Measurements from ENCODE around the gene PRMT5. TPM values are rescaled to one million over a fixed set of nuclear protein-coding genes. Genes with fewer than 3 reads are reported as not detected.

PRMT5 gene
- total RNA-seq, 1 experiment from 2014 or later, result 101 TPM

DNA sequence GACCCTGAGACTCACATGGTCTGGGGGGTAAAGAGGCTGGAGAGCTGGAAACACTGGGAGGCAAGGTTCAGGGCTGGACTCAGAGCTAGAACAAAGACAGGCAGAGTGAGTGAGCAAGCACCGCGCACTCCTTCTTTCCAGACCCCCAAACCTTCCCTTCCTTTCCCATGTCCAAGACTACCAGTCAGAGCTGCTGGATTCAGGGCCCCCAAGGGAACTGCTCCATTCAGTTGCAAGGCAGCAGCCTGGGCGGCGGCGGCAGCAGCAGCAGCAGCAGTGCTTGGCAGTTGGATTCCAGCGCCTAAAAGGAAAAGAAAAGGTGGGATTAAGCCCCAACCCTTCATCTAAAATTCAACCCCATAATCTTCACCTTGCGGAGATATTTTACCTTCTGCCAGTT is 27.4 kb downstream of the PRMT5 start:
- no peak overlapping the region for H3K27ac ChIP-seq (ENCODE audit: low read length)
- H3K27me3 ChIP-seq (ENCODE audit: low read length), result no peaks in the 10 kb centered on the region
- CTCF ChIA-PET, result no interaction called here
- H3K9me3 ChIP-seq (ENCODE audit: low read length), result no peaks in the 10 kb centered on the region
- no peaks in the 10 kb centered on the region for H3K9me2 ChIP-seq (replicated peaks; ENCODE audit: low read length)
- no peak overlapping the region for H2AFZ ChIP-seq (ENCODE audit: low read length)
- POLR2A ChIA-PET (ENCODE audit: unreplicated experiment), result no interaction called here
- DNase-seq, result no peak
- peaks cover 50% of the 10 kb centered on the region for H3K36me3 ChIP-seq (ENCODE audit: low read depth, low read length)
- intact Hi-C loops (cut with micrococcal nuclease), result no loop called here
- H3F3A ChIP-seq (ENCODE audit: low read length, unreplicated experiment), result no peaks in the 10 kb centered on the region
- no peak overlapping the region for H3K4me3 ChIP-seq (ENCODE audit: low read length)
- ATAC-seq, result no peak
- BruUV-seq (replicated peaks), result no TSS peak
- H4K20me1 ChIP-seq (ENCODE audit: low read length), result no peaks in the 10 kb centered on the region
- TF ChIP-seq EZH2 (IDR thresholded peaks at IDR 0.05; ENCODE audit: low read length, unreplicated experiment), result no peak
- no peak for TF ChIP-seq EZH2phosphoT487 (IDR thresholded peaks at IDR 0.05; ENCODE audit: borderline replicate concordance, low read length)
- TF ChIP-seq, protein P1, sequence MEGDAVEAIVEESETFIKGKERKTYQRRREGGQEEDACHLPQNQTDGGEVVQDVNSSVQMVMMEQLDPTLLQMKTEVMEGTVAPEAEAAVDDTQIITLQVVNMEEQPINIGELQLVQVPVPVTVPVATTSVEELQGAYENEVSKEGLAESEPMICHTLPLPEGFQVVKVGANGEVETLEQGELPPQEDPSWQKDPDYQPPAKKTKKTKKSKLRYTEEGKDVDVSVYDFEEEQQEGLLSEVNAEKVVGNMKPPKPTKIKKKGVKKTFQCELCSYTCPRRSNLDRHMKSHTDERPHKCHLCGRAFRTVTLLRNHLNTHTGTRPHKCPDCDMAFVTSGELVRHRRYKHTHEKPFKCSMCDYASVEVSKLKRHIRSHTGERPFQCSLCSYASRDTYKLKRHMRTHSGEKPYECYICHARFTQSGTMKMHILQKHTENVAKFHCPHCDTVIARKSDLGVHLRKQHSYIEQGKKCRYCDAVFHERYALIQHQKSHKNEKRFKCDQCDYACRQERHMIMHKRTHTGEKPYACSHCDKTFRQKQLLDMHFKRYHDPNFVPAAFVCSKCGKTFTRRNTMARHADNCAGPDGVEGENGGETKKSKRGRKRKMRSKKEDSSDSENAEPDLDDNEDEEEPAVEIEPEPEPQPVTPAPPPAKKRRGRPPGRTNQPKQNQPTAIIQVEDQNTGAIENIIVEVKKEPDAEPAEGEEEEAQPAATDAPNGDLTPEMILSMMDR (conservative IDR thresholded peaks at IDR 0.05; ENCODE audit: low read depth, low read length), result no peak
- H3K4me2 ChIP-seq (ENCODE audit: low read length), result no peak overlapping the region
- H3K4me1 ChIP-seq (ENCODE audit: insufficient read depth, low read length), result peaks cover 32% of the 10 kb centered on the region
- no peak overlapping the region for H3K9ac ChIP-seq (ENCODE audit: low read length)
- no peaks in the 10 kb centered on the region for H3K79me2 ChIP-seq (ENCODE audit: low read length)

DNA sequence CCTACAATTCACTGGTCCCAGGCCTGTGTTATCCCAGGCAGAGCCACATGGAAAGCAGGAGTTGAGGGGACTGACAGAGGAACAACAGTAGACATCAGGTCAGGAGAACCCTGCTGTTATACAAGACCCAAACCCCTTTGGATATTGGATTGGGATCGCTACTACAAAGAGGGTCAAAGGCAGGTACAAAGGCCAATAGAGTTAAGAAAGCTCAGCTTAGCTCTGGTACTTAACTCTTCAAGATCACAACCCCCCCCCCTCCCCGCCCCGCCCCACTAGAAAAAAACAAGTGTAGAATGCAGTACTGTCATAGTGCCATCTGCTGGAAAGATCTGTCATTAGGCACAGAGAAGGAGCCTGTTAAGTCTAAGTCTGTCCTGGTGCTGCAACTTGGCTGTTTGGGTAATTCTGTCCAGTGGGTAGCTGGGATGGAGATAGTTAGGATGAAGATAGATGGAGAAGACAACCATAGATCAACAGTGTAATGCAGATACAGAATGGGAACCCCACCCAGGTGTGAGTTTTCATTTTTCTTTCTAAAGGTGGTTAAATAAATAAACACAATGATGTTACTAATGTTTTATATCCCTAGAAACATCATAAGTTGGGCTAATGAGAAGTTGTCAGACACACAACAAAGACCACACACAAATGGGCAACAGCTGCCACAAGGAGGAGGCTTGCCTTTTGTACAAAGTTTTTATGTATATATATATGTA is 28.9 kb downstream of the PRMT5 start:
- H3F3A ChIP-seq (ENCODE audit: low read length, unreplicated experiment), result no peaks in the 10 kb centered on the region
- DNase-seq (peak; percentile 80), ATAC-seq (peak; percentile 70)
- no TSS peak for BruUV-seq (replicated peaks)
- no peaks in the 10 kb centered on the region for H3K9me2 ChIP-seq (replicated peaks; ENCODE audit: low read length)
- H3K79me2 ChIP-seq (ENCODE audit: low read length), result no peaks in the 10 kb centered on the region
- H3K9ac ChIP-seq (ENCODE audit: low read length), result no peak overlapping the region
- H3K36me3 ChIP-seq (ENCODE audit: low read depth, low read length), result peaks cover 37% of the 10 kb centered on the region
- TF ChIP-seq, protein P1 (conservative IDR thresholded peaks at IDR 0.05; ENCODE audit: low read depth, low read length), result peak; percentile 71
- TF ChIP-seq EZH2phosphoT487 (IDR thresholded peaks at IDR 0.05; ENCODE audit: borderline replicate concordance, low read length), result no peak
- ChIA-PET CTCF (interaction anchor here (0.6 to 1.7 kb wide), 2 partner anchors 78 to 247 kb away, joined by 7 to 8 read pairs; no protein-coding TSS in a partner anchor), POLR2A (ENCODE audit: unreplicated experiment) (interaction anchor here (0.5 to 0.7 kb wide), 2 partner anchors 16 to 1525 kb away, joined by 5 to 6 read pairs; no protein-coding TSS in a partner anchor)
- H4K20me1 ChIP-seq (ENCODE audit: low read length), result no peaks in the 10 kb centered on the region
- intact Hi-C loops (cut with micrococcal nuclease), result loop anchor here (1.0 kb wide), 2 partner anchors 28 to 77 kb away; no protein-coding TSS in a partner anchor
- H3K27me3 ChIP-seq (ENCODE audit: low read length), result no peaks in the 10 kb centered on the region
- no peak overlapping the region for H3K27ac ChIP-seq (ENCODE audit: low read length)
- H2AFZ ChIP-seq (ENCODE audit: low read length), result no peak overlapping the region
- no peaks in the 10 kb centered on the region for H3K9me3 ChIP-seq (ENCODE audit: low read length)
- H3K4me3 ChIP-seq (ENCODE audit: low read length), result no peak overlapping the region
- no peak overlapping the region for H3K4me2 ChIP-seq (ENCODE audit: low read length)
- peaks cover 32% of the 10 kb centered on the region for H3K4me1 ChIP-seq (ENCODE audit: insufficient read depth, low read length)
